K562 (cell line): ENCODE data around the gene FAM124B. TPM values are rescaled to one million over a fixed set of nuclear protein-coding genes. Genes with fewer than 3 reads are reported as not detected.

Experiments
- ATAC-seq: fragments of 200-7000 bp; cut with Tn5 transposase; 3 replicates; pipeline ENCODE4 v1.9.1; 2020; ENCODE audit warnings: moderate library complexity
- BruUV-seq: library from RNA; stranded (reverse); fragments of 400-500 nt; replicated peaks from 2 replicates; lab custom pipeline; 2021; lab: Mats Ljungman, UMichigan
- CTCF ChIA-PET: fragments of 300-600 bp; formaldehyde crosslinking; extraction: SDS; loops from one replicate; lab custom pipeline; 2021; ENCODE audit warnings: low intra/inter-chr PET ratio; lab: Yijun Ruan, JAX
- POLR2A ChIA-PET: fragments of 300-600, 350-650 bp; sonication (Branson Sonifier 250); formaldehyde crosslinking; extraction: SDS; loops from one replicate; lab custom pipeline; 2021; ENCODE audit warnings: antibody characterized with exemption, inconsistent platforms; lab: Yijun Ruan, JAX
- DNase-seq, 4 experiments: peaks; one replicate each; pipeline versions ENCODE4 v3.0.0 to v3.0.0-alpha.2; 2011 to 2018; ENCODE audit warnings: low spot score in 3 of 4, mixed read lengths in 3 of 4; ENCODE audit errors: extremely low read depth in 1 of 4
- FAIRE-seq: peaks from 2 replicates; lab custom pipeline; 2011; peaks lifted over from hg19 to GRCh38; lab: Jason Lieb, UNC
- H2AFZ ChIP-seq: 2 replicates; pipeline ENCODE4 v1.6.0; 2011; ENCODE audit warnings: low read depth, low read length, control low read depth, inconsistent platforms
- H3K27ac ChIP-seq: fragments of 200-600 bp; 3 replicates; pipeline ENCODE4 v1.8.0; 2011; ENCODE audit warnings: low read depth, mild to moderate bottlenecking, control low read depth, inconsistent platforms, low read length, moderate library complexity, mixed read lengths; ENCODE audit errors: extremely low read depth
- H3K27me3 ChIP-seq, 2 experiments: fragments of 300-600 bp in 1 of 2; 2 replicates in 1 of 2; 3 replicates in 1 of 2; pipeline versions ENCODE4 v1.6.0 to v1.8.0; 2011; ENCODE audit warnings: inconsistent platforms in 2 of 2, low read length in 2 of 2, mild to moderate bottlenecking in 1 of 2, mixed read lengths in 1 of 2, moderate library complexity in 1 of 2; ENCODE audit not compliant: control insufficient read depth in 2 of 2, insufficient read depth in 2 of 2
- H3K36me3 ChIP-seq: fragments of 300-600 bp; 3 replicates; pipeline ENCODE4 v1.8.0; 2011; ENCODE audit warnings: mild to moderate bottlenecking, low read length, inconsistent platforms; ENCODE audit not compliant: control insufficient read depth, insufficient read depth
- H3K4me1 ChIP-seq, 2 experiments: fragments of 200-600 bp in 1 of 2; replicated peaks in 1 of 2; 2 replicates in 1 of 2; 3 replicates in 1 of 2; pipeline versions ENCODE4 v1.5.1 to v1.8.0; 2011; ENCODE audit warnings: inconsistent platforms in 2 of 2, low read length in 2 of 2, mild to moderate bottlenecking in 1 of 2, mixed read lengths in 1 of 2, moderate library complexity in 1 of 2; ENCODE audit not compliant: control insufficient read depth in 2 of 2, insufficient read depth in 2 of 2
- H3K4me2 ChIP-seq: 2 replicates; pipeline ENCODE4 v1.6.1; 2011; ENCODE audit warnings: low read length, control low read depth, inconsistent platforms, mixed read lengths; ENCODE audit not compliant: insufficient read depth
- H3K4me3 ChIP-seq: fragments of 200-600 bp; sonication (generic), shearing (Covaris generic); 2 replicates; pipeline ENCODE4 v1.5.1; 2016; ENCODE audit warnings: control low read depth, inconsistent platforms
- H3K79me2 ChIP-seq: fragments of 200-600 bp; 3 replicates; pipeline ENCODE4 v1.8.0; 2011; ENCODE audit warnings: low read length, inconsistent platforms; ENCODE audit not compliant: control insufficient read depth, insufficient read depth
- H3K9ac ChIP-seq, 2 experiments: 2 replicates each; pipeline versions ENCODE4 v1.6.0 to v1.6.1; 2011; ENCODE audit warnings: low read depth in 2 of 2, low read length in 2 of 2, control low read depth in 1 of 2, inconsistent platforms in 1 of 2, mild to moderate bottlenecking in 1 of 2, mixed read lengths in 1 of 2; ENCODE audit not compliant: insufficient read depth in 1 of 2
- H3K9me1 ChIP-seq: one replicate; pipeline ENCODE4 v1.6.0; 2011; ENCODE audit warnings: inconsistent platforms, mild to moderate bottlenecking, low read length, moderate library complexity; ENCODE audit not compliant: control insufficient read depth, insufficient read depth
- H3K9me3 ChIP-seq: replicated peaks from 2 replicates; pipeline ENCODE4 v1.5.1; 2011; ENCODE audit warnings: low read depth, low read length, inconsistent platforms; ENCODE audit not compliant: control insufficient read depth, insufficient read depth
- H4K20me1 ChIP-seq: replicated peaks from 2 replicates; pipeline ENCODE4 v1.6.1; 2011; ENCODE audit warnings: low read length, inconsistent platforms, mixed read lengths; ENCODE audit not compliant: control insufficient read depth, insufficient read depth
- ATF2 ChIP-seq: sonication (generic); formaldehyde crosslinking; IDR thresholded peaks from 2 replicates; pipeline ENCODE4 v1.8.1; 2022; ENCODE audit warnings: missing genetic modification reagents
- LEF1 ChIP-seq: fragments of 450-650 bp; IDR thresholded peaks from 2 replicates; pipeline ENCODE4 v1.6.1; 2016; ENCODE audit warnings: mild to moderate bottlenecking
- NFE2 ChIP-seq: IDR thresholded peaks from 2 replicates; pipeline ENCODE4 v1.6.1; 2014; ENCODE audit warnings: antibody characterized with exemption, low read depth
- SMARCC2 ChIP-seq: fragments of 450-650 bp; IDR thresholded peaks from 2 replicates; pipeline ENCODE4 v1.6.1; 2017; ENCODE audit warnings: antibody characterized with exemption, moderate library complexity, mild to moderate bottlenecking, low read depth
- STAT5A ChIP-seq: IDR thresholded peaks from 2 replicates; pipeline ENCODE4 v1.6.1; 2012; ENCODE audit warnings: low read length, inconsistent platforms, borderline replicate concordance
- TFAP4 ChIP-seq: sonication (generic); formaldehyde crosslinking; IDR thresholded peaks from 2 replicates; pipeline ENCODE4 v1.8.0; 2022; ENCODE audit warnings: missing genetic modification reagents, mild to moderate bottlenecking, moderate library complexity, borderline replicate concordance
- TRIM25 ChIP-seq: fragments of 450-650 bp; IDR thresholded peaks from 2 replicates; pipeline ENCODE4 v1.7.0; 2016; ENCODE audit warnings: borderline replicate concordance
- ZKSCAN3 ChIP-seq: fragments of 250-450 bp; sonication (Bioruptor Pico); IDR thresholded peaks from 2 replicates; pipeline ENCODE4 v1.4.0; 2020
- ZNF274 ChIP-seq: IDR thresholded peaks from 2 replicates; pipeline ENCODE4 v1.6.1; 2011; ENCODE audit warnings: low read depth, mild to moderate bottlenecking, low read length, moderate library complexity, borderline replicate concordance
- ZNF583 ChIP-seq: fragments of 250-450 bp; sonication (Bioruptor Pico); IDR thresholded peaks from 2 replicates; pipeline ENCODE4 v1.4.0; 2020
- WGBS: fragments of 100-300 bp; shearing (Covaris generic); methylation state at CpG from one replicate; pipeline ENCODE4 v1.1.6; 2016; ENCODE audit warnings: low coverage, mixed read lengths; ENCODE audit not compliant: insufficient coverage; ENCODE audit errors: missing lambda C conversion rate; 5-methylcytosine and 5-hydroxymethylcytosine counted together
- in situ Hi-C: fragments of 300-500 bp; cut with MboI; formaldehyde crosslinking; loops from 4 replicates; pipeline ENCODE4 v1.15.0; 2018; ENCODE audit warnings: inconsistent platforms, mixed read lengths
- intact Hi-C: fragments of 100-400 bp; cut with micrococcal nuclease; formaldehyde crosslinking; loops from 2 replicates; pipeline ENCODE4 v1.14.2; 2022
- polyA plus RNA-seq, 8 experiments: library from polyadenylated mRNA; depleted of rRNA in 4 of 8; stranded (reverse) in 5 of 8; unstranded in 3 of 8; fragments of >200 nt; fragmentation: Nextera tagmentation in 2 of 8; fragmentation: Illumina TruSeq in 1 of 8; extraction: Ambion mirVana in 2 of 8; extraction: Trizol in 1 of 8; gene quantifications; 2 replicates each; pipeline versions ENCODE4 v1.2.1 to v1.2.3, GENCODE V29; 2011 to 2014; ENCODE audit warnings: inconsistent platforms in 1 of 8, missing spikeins in 1 of 8
- total RNA-seq, 7 experiments: library from RNA; depleted of rRNA in 6 of 7; stranded (reverse); fragments of >200 nt in 6 of 7; fragmentation: Illumina TruSeq in 2 of 7; extraction: Trizol in 2 of 7; gene quantifications; 2 replicates each; pipeline versions ENCODE4 v1.2.1 to v1.2.3, GENCODE V29; 2011 to 2021; ENCODE audit warnings: low replicate concordance in 1 of 7
- TF ChIP-seq, protein P1 (sequence below): sonication (generic); formaldehyde crosslinking; IDR thresholded peaks from 2 replicates; pipeline ENCODE4 v1.8.0; 2023; ENCODE audit warnings: missing genetic modification reagents, mild to moderate bottlenecking, borderline replicate concordance
- TF ChIP-seq, protein P2 (sequence below): sonication (generic); formaldehyde crosslinking; IDR thresholded peaks from 2 replicates; pipeline ENCODE4 v1.8.0; 2023; ENCODE audit warnings: mild to moderate bottlenecking, missing genetic modification reagents

The FAM124B gene
- total and polyA plus RNA-seq, 9 of the 15 experiments (the other 6 are each of a cell fraction or from before 2014, with no cell fraction given): 6.2 to 21.4 (median 9.3) TPM

DNA sequence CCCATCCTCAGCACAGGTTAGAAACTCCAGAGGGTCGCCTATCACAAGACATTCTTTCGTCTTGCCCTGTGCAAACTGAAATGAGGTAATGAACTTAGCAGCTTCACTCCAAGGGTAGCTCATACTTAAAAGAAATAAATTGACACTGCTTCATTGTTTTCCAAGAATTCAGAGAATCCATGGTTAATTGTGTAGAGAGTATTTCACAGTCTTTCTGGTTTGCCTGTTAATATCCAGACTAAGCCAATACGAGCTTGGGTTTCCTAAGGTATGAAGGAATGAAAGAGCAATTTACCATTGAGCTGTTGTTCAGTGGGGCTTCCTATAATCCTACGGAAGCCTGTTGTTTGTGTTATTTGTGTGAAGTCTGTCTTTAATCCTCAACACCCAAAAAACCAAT is 58.7 kb downstream of the FAM124B start:
- Histone ChIP-seq H4K20me1 (no peaks in the 10 kb centered on the region), H3K27ac (no peak overlapping the region), H3K36me3 (no peaks in the 10 kb centered on the region), H3K4me2 (no peak overlapping the region), H2AFZ (no peak overlapping the region), H3K9me1 (no peaks in the 10 kb centered on the region), H3K79me2 (no peaks in the 10 kb centered on the region), H3K4me3 (no peak overlapping the region), H3K27me3 (no peaks in the 10 kb centered on the region), H3K4me1 (no peaks in the 10 kb centered on the region)
- ChIA-PET CTCF (no interaction called here), POLR2A (interaction anchor here (0.8 kb wide), 1 partner anchor 350 kb away, joined by 3 read pairs; no protein-coding TSS in a partner anchor)
- in situ Hi-C loops: no loop called here
- BruUV-seq: no TSS peak
- no peak for ATAC-seq
- TF ChIP-seq TFAP4 (CRISPR knock-in tag) (no peak), SMARCC2 (no peak), NFE2 (no peak), ZNF274 (no peak), ZKSCAN3 (no peak), ATF2 (CRISPR knock-in tag) (no peak), ZNF583 (CRISPR knock-in tag) (no peak), STAT5A (no peak), LEF1 (no peak), TRIM25 (no peak)
- TF ChIP-seq, protein P1, sequence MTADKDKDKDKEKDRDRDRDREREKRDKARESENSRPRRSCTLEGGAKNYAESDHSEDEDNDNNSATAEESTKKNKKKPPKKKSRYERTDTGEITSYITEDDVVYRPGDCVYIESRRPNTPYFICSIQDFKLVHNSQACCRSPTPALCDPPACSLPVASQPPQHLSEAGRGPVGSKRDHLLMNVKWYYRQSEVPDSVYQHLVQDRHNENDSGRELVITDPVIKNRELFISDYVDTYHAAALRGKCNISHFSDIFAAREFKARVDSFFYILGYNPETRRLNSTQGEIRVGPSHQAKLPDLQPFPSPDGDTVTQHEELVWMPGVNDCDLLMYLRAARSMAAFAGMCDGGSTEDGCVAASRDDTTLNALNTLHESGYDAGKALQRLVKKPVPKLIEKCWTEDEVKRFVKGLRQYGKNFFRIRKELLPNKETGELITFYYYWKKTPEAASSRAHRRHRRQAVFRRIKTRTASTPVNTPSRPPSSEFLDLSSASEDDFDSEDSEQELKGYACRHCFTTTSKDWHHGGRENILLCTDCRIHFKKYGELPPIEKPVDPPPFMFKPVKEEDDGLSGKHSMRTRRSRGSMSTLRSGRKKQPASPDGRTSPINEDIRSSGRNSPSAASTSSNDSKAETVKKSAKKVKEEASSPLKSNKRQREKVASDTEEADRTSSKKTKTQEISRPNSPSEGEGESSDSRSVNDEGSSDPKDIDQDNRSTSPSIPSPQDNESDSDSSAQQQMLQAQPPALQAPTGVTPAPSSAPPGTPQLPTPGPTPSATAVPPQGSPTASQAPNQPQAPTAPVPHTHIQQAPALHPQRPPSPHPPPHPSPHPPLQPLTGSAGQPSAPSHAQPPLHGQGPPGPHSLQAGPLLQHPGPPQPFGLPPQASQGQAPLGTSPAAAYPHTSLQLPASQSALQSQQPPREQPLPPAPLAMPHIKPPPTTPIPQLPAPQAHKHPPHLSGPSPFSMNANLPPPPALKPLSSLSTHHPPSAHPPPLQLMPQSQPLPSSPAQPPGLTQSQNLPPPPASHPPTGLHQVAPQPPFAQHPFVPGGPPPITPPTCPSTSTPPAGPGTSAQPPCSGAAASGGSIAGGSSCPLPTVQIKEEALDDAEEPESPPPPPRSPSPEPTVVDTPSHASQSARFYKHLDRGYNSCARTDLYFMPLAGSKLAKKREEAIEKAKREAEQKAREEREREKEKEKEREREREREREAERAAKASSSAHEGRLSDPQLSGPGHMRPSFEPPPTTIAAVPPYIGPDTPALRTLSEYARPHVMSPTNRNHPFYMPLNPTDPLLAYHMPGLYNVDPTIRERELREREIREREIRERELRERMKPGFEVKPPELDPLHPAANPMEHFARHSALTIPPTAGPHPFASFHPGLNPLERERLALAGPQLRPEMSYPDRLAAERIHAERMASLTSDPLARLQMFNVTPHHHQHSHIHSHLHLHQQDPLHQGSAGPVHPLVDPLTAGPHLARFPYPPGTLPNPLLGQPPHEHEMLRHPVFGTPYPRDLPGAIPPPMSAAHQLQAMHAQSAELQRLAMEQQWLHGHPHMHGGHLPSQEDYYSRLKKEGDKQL: no peak
- TF ChIP-seq, protein P2, sequence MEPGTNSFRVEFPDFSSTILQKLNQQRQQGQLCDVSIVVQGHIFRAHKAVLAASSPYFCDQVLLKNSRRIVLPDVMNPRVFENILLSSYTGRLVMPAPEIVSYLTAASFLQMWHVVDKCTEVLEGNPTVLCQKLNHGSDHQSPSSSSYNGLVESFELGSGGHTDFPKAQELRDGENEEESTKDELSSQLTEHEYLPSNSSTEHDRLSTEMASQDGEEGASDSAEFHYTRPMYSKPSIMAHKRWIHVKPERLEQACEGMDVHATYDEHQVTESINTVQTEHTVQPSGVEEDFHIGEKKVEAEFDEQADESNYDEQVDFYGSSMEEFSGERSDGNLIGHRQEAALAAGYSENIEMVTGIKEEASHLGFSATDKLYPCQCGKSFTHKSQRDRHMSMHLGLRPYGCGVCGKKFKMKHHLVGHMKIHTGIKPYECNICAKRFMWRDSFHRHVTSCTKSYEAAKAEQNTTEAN (CRISPR knock-in tag): no peak
- TF ChIP-seq, all 486 proteins: peak for 0
- H3K9me3 ChIP-seq: no peaks in the 10 kb centered on the region
- intact Hi-C loops: no loop called here
- WGBS: 3% methylated on average over 4 of the region's 4 CpGs
- no peak overlapping the region for H3K9ac ChIP-seq
- DNase-seq: no peak
- no peak for FAIRE-seq
